C1 segment of cervical spinal cord (tissue), 14 donors: ENCODE results near the gene CRTAC1.
A peak's percentile ranks its signal among the peaks of the same experiment; 100 is the strongest.

Experiments used
- DNase-seq, 14 donors: peaks; one replicate each; lab custom pipeline; 2025; lab: John Stamatoyannopoulos, UW

The CRTAC1 gene

GRCh38 chr10:97974526-97975525, 55.6 kb downstream of the CRTAC1 start:
- peak in 3 of 14 donors; percentile 3 to 17 (median 6) for DNase-seq

- DNase-seq, result no peak
These were observed 56.3 kb downstream of the CRTAC1 start for GRCh38 chr10:97974100-97974499.

- DNase-seq, result no peak
These were observed 60.8 kb downstream of the CRTAC1 start for GRCh38 chr10:97969538-97970079.

GRCh38 chr10:97964748-97965147, 65.7 kb downstream of the CRTAC1 start:
- no peak for DNase-seq

- DNase-seq, result no peak
These were observed 68.5 kb downstream of the CRTAC1 start for GRCh38 chr10:97961945-97962344.

GRCh38 chr10:97960269-97961056, 70.0 kb downstream of the CRTAC1 start:
- DNase-seq, result no peak

- no peak for DNase-seq
These were observed 81.0 kb downstream of the CRTAC1 start for GRCh38 chr10:97949462-97949861.

GRCh38 chr10:97948822-97949221, 81.6 kb downstream of the CRTAC1 start:
- DNase-seq, result no peak

- no peak for DNase-seq
These were observed 85.6 kb downstream of the CRTAC1 start for GRCh38 chr10:97944772-97945171.

GRCh38 chr10:97943294-97943693, 87.1 kb downstream of the CRTAC1 start:
- no peak for DNase-seq

- DNase-seq, result no peak
These were observed 89.9 kb downstream of the CRTAC1 start for GRCh38 chr10:97940534-97940933.

GRCh38 chr10:97939446-97939990, 90.9 kb downstream of the CRTAC1 start:
- no peak for DNase-seq

- no peak for DNase-seq
These were observed 92.5 kb downstream of the CRTAC1 start for GRCh38 chr10:97937928-97938327.

- DNase-seq, result no peak
These were observed 93.4 kb downstream of the CRTAC1 start for GRCh38 chr10:97937054-97937453.

GRCh38 chr10:97936126-97936525, 94.3 kb downstream of the CRTAC1 start:
- no peak for DNase-seq

GRCh38 chr10:97932932-97933530, 97.4 kb downstream of the CRTAC1 start:
- no peak for DNase-seq

- DNase-seq, result no peak
These were observed 99.4 kb downstream of the CRTAC1 start for GRCh38 chr10:97931041-97931440.

- DNase-seq, result no peak
These were observed 101.5 kb downstream of the CRTAC1 start for GRCh38 chr10:97928897-97929296.

GRCh38 chr10:97927622-97928021, 102.8 kb downstream of the CRTAC1 start:
- no peak for DNase-seq

GRCh38 chr10:97926055-97926454, 104.4 kb downstream of the CRTAC1 start:
- no peak for DNase-seq

- no peak for DNase-seq
These were observed 105.0 kb downstream of the CRTAC1 start for GRCh38 chr10:97925308-97925938.
